Tibial nerve (tissue), 4 donors: ENCODE data around the gene UNC45A. TPM values are rescaled to one million over a fixed set of nuclear protein-coding genes. Genes with fewer than 3 reads are reported as not detected.

Experiments
- DNase-seq, 2 donors: peaks; one replicate each; pipeline ENCODE4 v3.0.0-alpha.2; 2019; ENCODE audit warnings: low spot score in 2 of 2
- H3K27ac ChIP-seq, 4 donors: fragments of 200-600 bp; sonication (generic) in 3 of 4; one replicate each; pipeline ENCODE4 v1.5.1; 2017 to 2019; ENCODE audit warnings: mild to moderate bottlenecking in 1 of 4
- H3K27me3 ChIP-seq, 2 donors: fragments of 200-600 bp; sonication (generic) in 1 of 2; one replicate each; pipeline versions ENCODE4 v1.5.1 to v1.6.0; 2017 to 2019
- H3K36me3 ChIP-seq, 3 donors: fragments of 200-600 bp; sonication (generic); one replicate each; pipeline ENCODE4 v1.5.1; 2018 to 2019
- H3K4me1 ChIP-seq, 4 donors: fragments of 200-600 bp; sonication (generic) in 3 of 4; one replicate each; pipeline ENCODE4 v1.5.1; 2017 to 2019
- H3K4me3 ChIP-seq, 4 donors: fragments of 200-600 bp; sonication (generic) in 3 of 4; one replicate each; pipeline ENCODE4 v1.5.1; 2017 to 2019; ENCODE audit warnings: mild to moderate bottlenecking in 1 of 4, moderate library complexity in 1 of 4
- H3K9me3 ChIP-seq, 4 donors: fragments of 200-600 bp; sonication (generic) in 3 of 4; one replicate each; pipeline ENCODE4 v1.5.1; 2017 to 2019
- CTCF ChIP-seq, 5 experiments: fragments of 200-600 bp in 3 of 5; fragments of 450-650 bp in 2 of 5; sonication (generic) in 3 of 5; IDR thresholded peaks; one replicate each; pipeline ENCODE4 v1.5.1; 2016 to 2019; ENCODE audit warnings: antibody characterized with exemption in 5 of 5, mild to moderate bottlenecking in 3 of 5, moderate library complexity in 2 of 5
- EP300 ChIP-seq, 2 donors: sonication (generic); formaldehyde crosslinking; IDR thresholded peaks; one replicate each; pipeline ENCODE4 v1.6.1; 2017; ENCODE audit warnings: antibody characterized with exemption in 2 of 2, mild to moderate bottlenecking in 1 of 2
- POLR2A ChIP-seq, 2 donors: fragments of 450-650 bp; IDR thresholded peaks; one replicate each; pipeline ENCODE4 v1.6.1; 2017; ENCODE audit warnings: antibody characterized with exemption in 2 of 2, mild to moderate bottlenecking in 2 of 2, moderate library complexity in 2 of 2
- WGBS, 2 donors: methylation state at CpG; one replicate each; pipeline ENCODE4 v1.1.5; 2018; 5-methylcytosine and 5-hydroxymethylcytosine counted together
- total RNA-seq, 4 donors: library from RNA; depleted of rRNA; stranded (reverse); fragments of >200 nt; gene quantifications; one replicate each; pipeline ENCODE4 v1.1.0, GENCODE V29; 2016

Gene UNC45A
- total RNA-seq, 4 donors from 2014 or later = 47.7 to 64.2 (median 58.4) TPM

GRCh38 chr15:90949979-90950675 lies 15.0 kb downstream of the UNC45A start:
- no peaks in the 10 kb centered on the region for H3K27me3 ChIP-seq
- no peak overlapping the region for H3K4me3 ChIP-seq
- 91 to 94% methylated on average over 17 to 23 of the region's 23 CpGs for WGBS, 2 donors
- H3K27ac ChIP-seq = no peak overlapping the region
- no peaks in the 10 kb centered on the region for H3K9me3 ChIP-seq
- DNase-seq = no peak
- peaks cover 0 to 90% (median 25%) of the 10 kb centered on the region in 3 donors for H3K36me3 ChIP-seq
- TF ChIP-seq CTCF (IDR thresholded peaks at IDR 0.05) (no peak), EP300 (IDR thresholded peaks at IDR 0.05) (no peak), POLR2A (IDR thresholded peaks at IDR 0.05) (no peak)
- H3K4me1 ChIP-seq = peaks cover 0 to 4% (median 1%) of the 10 kb centered on the region in 4 donors

GRCh38 chr15:90950676-90951075 lies 15.6 kb downstream of the UNC45A start:
- WGBS, 2 donors = 95 to 99% methylated on average over 6 of the region's 6 CpGs
- peaks cover 0 to 10% (median 7%) of the 10 kb centered on the region in 4 donors for H3K4me1 ChIP-seq
- TF ChIP-seq CTCF (IDR thresholded peaks at IDR 0.05) = no peak
- TF ChIP-seq POLR2A (IDR thresholded peaks at IDR 0.05) = no peak
- no peak for TF ChIP-seq EP300 (IDR thresholded peaks at IDR 0.05)
- H3K27me3 ChIP-seq = no peaks in the 10 kb centered on the region
- H3K9me3 ChIP-seq = no peaks in the 10 kb centered on the region
- DNase-seq = no peak
- H3K36me3 ChIP-seq = peaks cover 0 to 84% (median 22%) of the 10 kb centered on the region in 3 donors
- no peak overlapping the region for H3K4me3 ChIP-seq
- H3K27ac ChIP-seq = no peak overlapping the region

GRCh38 chr15:90952901-90953677 lies 18.0 kb downstream of the UNC45A start:
- Histone ChIP-seq H3K27ac (no peak overlapping the region), H3K4me1 (peaks cover 0 to 29% (median 23%) of the 10 kb centered on the region in 4 donors), H3K36me3 (peaks cover 0 to 60% (median 14%) of the 10 kb centered on the region in 3 donors), H3K9me3 (no peaks in the 10 kb centered on the region), H3K27me3 (no peaks in the 10 kb centered on the region), H3K4me3 (no peak overlapping the region)
- DNase-seq = no peak
- no peak for TF ChIP-seq CTCF (IDR thresholded peaks at IDR 0.05)
- WGBS, 2 donors = 83 to 96% methylated on average over 10 to 14 of the region's 14 CpGs

- Histone ChIP-seq H3K27me3 (no peaks in the 10 kb centered on the region), H3K4me3 (peak overlapping the region; percentile 87 to 95 (median 88)), H3K4me1 (peaks cover 0 to 39% (median 24%) of the 10 kb centered on the region in 4 donors), H3K36me3 (peaks cover 0 to 50% (median 14%) of the 10 kb centered on the region in 3 donors), H3K9me3 (no peaks in the 10 kb centered on the region), H3K27ac (peak overlapping the region; percentile 81 to 96 (median 93))
- WGBS, 2 donors = 70 to 71% methylated on average over 16 of the region's 16 CpGs
- DNase-seq = no peak
- TF ChIP-seq EP300 (IDR thresholded peaks at IDR 0.05) = no peak
- TF ChIP-seq POLR2A (IDR thresholded peaks at IDR 0.05) = no peak
- TF ChIP-seq CTCF (IDR thresholded peaks at IDR 0.05) = no peak
These were observed 19.0 kb downstream of the UNC45A start for GRCh38 chr15:90953947-90954711.
